Endothelial cell of umbilical vein (primary cell): ENCODE results near the gene SURF1. TPM values are rescaled to one million over a fixed set of nuclear protein-coding genes. Genes with fewer than 3 reads are reported as not detected.

Source experiments
- BruUV-seq: library from RNA; stranded (reverse); fragments of 400-500 nt; replicated peaks from 2 replicates; lab custom pipeline; 2021; lab: Mats Ljungman, UMichigan
- CTCF ChIA-PET: fragments of 300-600, 350-600 bp; sonication (Branson Sonifier 250); formaldehyde crosslinking; loops from one replicate; lab custom pipeline; 2021; ENCODE audit warnings: antibody characterized with exemption, inconsistent platforms; lab: Charles Lee
- POLR2A ChIA-PET: fragments of 300-600, 350-600 bp; sonication (Branson Sonifier 250); formaldehyde crosslinking; loops from one replicate; lab custom pipeline; 2021; ENCODE audit warnings: antibody characterized with exemption, inconsistent platforms; lab: Charles Lee
- DNase-seq: peaks from one replicate; pipeline ENCODE4 v3.0.0-alpha.2; 2011; ENCODE audit warnings: low read depth, low spot score
- FAIRE-seq: peaks from 2 replicates; lab custom pipeline; 2011; peaks lifted over from hg19 to GRCh38; lab: Jason Lieb, UNC
- H2AFZ ChIP-seq: 2 replicates; pipeline ENCODE4 v1.6.0; 2012; ENCODE audit warnings: low read depth, low read length, control low read depth, inconsistent platforms
- H3K27ac ChIP-seq: 2 replicates; pipeline ENCODE4 v1.5.1; 2011; ENCODE audit warnings: low read depth, mild to moderate bottlenecking, control low read depth, low read length, moderate library complexity; ENCODE audit not compliant: insufficient read depth
- H3K27me3 ChIP-seq, 2 experiments: 2 replicates each; pipeline versions ENCODE4 v1.6.0 to v1.6.1; 2011; ENCODE audit warnings: low read length in 2 of 2, mixed read lengths in 1 of 2; ENCODE audit not compliant: control insufficient read depth in 2 of 2, insufficient read depth in 2 of 2
- H3K36me3 ChIP-seq, 2 experiments: 2 replicates in 1 of 2; 3 replicates in 1 of 2; pipeline ENCODE4 v1.5.1; 2011; ENCODE audit warnings: low read length in 2 of 2, mild to moderate bottlenecking in 1 of 2, moderate library complexity in 1 of 2; ENCODE audit not compliant: control insufficient read depth in 2 of 2, insufficient read depth in 2 of 2; ENCODE audit errors: extremely low read depth in 1 of 2
- H3K4me1 ChIP-seq: 3 replicates; pipeline ENCODE4 v1.5.1; 2011; ENCODE audit warnings: mild to moderate bottlenecking, low read length; ENCODE audit not compliant: control insufficient read depth, insufficient read depth; ENCODE audit errors: extremely low read depth
- H3K4me2 ChIP-seq: 2 replicates; pipeline ENCODE4 v1.6.1; 2011; ENCODE audit warnings: low read length, control low read depth, mixed read lengths; ENCODE audit not compliant: insufficient read depth
- H3K4me3 ChIP-seq, 3 experiments: fragments of 200-600 bp in 1 of 3; sonication (generic), shearing (Covaris generic) in 1 of 3; replicated peaks in 1 of 3; 2 replicates each; pipeline ENCODE4 v1.5.1; 2011 to 2016; ENCODE audit warnings: control low read depth in 3 of 3, low read length in 3 of 3, mild to moderate bottlenecking in 2 of 3, inconsistent platforms in 1 of 3, low read depth in 1 of 3, moderate library complexity in 1 of 3; ENCODE audit not compliant: insufficient read depth in 1 of 3
- H3K79me2 ChIP-seq: 2 replicates; pipeline ENCODE4 v1.6.0; 2012; ENCODE audit warnings: low read length, inconsistent platforms; ENCODE audit not compliant: control insufficient read depth, insufficient read depth
- H3K9ac ChIP-seq: replicated peaks from 2 replicates; pipeline ENCODE3; 2011; ENCODE audit warnings: low read length, control low read depth; ENCODE audit not compliant: insufficient read depth; ENCODE audit errors: extremely low read depth
- H3K9me1 ChIP-seq: replicated peaks from 3 replicates; pipeline ENCODE4 v1.6.0; 2011; ENCODE audit warnings: mild to moderate bottlenecking, low read length; ENCODE audit not compliant: control insufficient read depth, insufficient read depth; ENCODE audit errors: extremely low read depth
- H3K9me3 ChIP-seq: replicated peaks from 2 replicates; pipeline ENCODE4 v1.5.1; 2012; ENCODE audit warnings: low read length, inconsistent platforms; ENCODE audit not compliant: control insufficient read depth, insufficient read depth
- H4K20me1 ChIP-seq: replicated peaks from 2 replicates; pipeline ENCODE3; 2011; ENCODE audit warnings: mild to moderate bottlenecking, low read length; ENCODE audit not compliant: control insufficient read depth, insufficient read depth; ENCODE audit errors: extremely low read depth
- CTCF ChIP-seq, 2 donors: IDR thresholded peaks; 1 replicate in 1 of 2; 2 replicates in 1 of 2; pipeline ENCODE4 v1.5.1; 2011; ENCODE audit warnings: low read length in 2 of 2, mild to moderate bottlenecking in 2 of 2, moderate library complexity in 2 of 2, control low read depth in 1 of 2, inconsistent platforms in 1 of 2, low read depth in 1 of 2; ENCODE audit not compliant: insufficient read depth in 1 of 2; ENCODE audit errors: extremely low read depth in 1 of 2
- FOS ChIP-seq: IDR thresholded peaks from 2 replicates; pipeline ENCODE4 v1.6.1; 2011; ENCODE audit warnings: mild to moderate bottlenecking, low read length, moderate library complexity, borderline replicate concordance; ENCODE audit not compliant: insufficient read depth
- GATA2 ChIP-seq: IDR thresholded peaks from 2 replicates; pipeline ENCODE4 v1.7.0; 2011; ENCODE audit warnings: low read depth, mild to moderate bottlenecking, moderate library complexity, mixed read lengths, low read length; ENCODE audit not compliant: insufficient read length, insufficient read depth
- JUN ChIP-seq: IDR thresholded peaks from 2 replicates; pipeline ENCODE4 v1.6.1; 2011; ENCODE audit warnings: borderline replicate concordance, low read depth; ENCODE audit not compliant: insufficient read length, insufficient read depth
- MAX ChIP-seq: IDR thresholded peaks from 2 replicates; pipeline ENCODE4 v1.6.1; 2011; ENCODE audit not compliant: insufficient read depth, insufficient read length
- MYC ChIP-seq: IDR thresholded peaks from one replicate; pipeline ENCODE4 v1.6.1; 2011; ENCODE audit warnings: mild to moderate bottlenecking, low read depth, low read length
- POLR2A ChIP-seq: IDR thresholded peaks from 2 replicates; pipeline ENCODE4 v1.6.1; 2012; ENCODE audit warnings: low read depth, mild to moderate bottlenecking, control low read depth, low read length
- POLR2AphosphoS5 ChIP-seq: IDR thresholded peaks from 2 replicates; pipeline ENCODE4 v1.6.1; 2012; ENCODE audit warnings: low read depth, mild to moderate bottlenecking, control low read depth, low read length, moderate library complexity; ENCODE audit not compliant: insufficient read depth
- dilution Hi-C: fragments of 300-500 bp; cut with MboI; formaldehyde crosslinking; loops from one replicate; pipeline ENCODE4 v1.15.0; 2019; ENCODE audit warnings: low sequenced_read_pairs; ENCODE audit not compliant: extremely low pct_ligation_motif_present
- intact Hi-C: fragments of 100-400 bp; cut with micrococcal nuclease; formaldehyde crosslinking; loops from one replicate; pipeline ENCODE4 v1.10.0; 2022
- polyA plus RNA-seq, 4 experiments: library from polyadenylated mRNA; depleted of rRNA in 3 of 4; stranded (reverse) in 3 of 4; unstranded in 1 of 4; fragments of >200 nt; gene quantifications; 2 replicates each; pipeline versions ENCODE4 v1.2.1 to v1.2.3, GENCODE V29; 2011 to 2012; ENCODE audit warnings: missing spikeins in 1 of 4
- total RNA-seq: library from RNA; stranded (reverse); gene quantifications from 2 replicates; pipeline ENCODE4 v1.2.3, GENCODE V29; 2021

The SURF1 gene
- total and polyA plus RNA-seq, 2 donors (not counting 3 experiments of a cell fraction or from before 2014, with no cell fraction given), result 22.8 to 27.1 TPM

DNA sequence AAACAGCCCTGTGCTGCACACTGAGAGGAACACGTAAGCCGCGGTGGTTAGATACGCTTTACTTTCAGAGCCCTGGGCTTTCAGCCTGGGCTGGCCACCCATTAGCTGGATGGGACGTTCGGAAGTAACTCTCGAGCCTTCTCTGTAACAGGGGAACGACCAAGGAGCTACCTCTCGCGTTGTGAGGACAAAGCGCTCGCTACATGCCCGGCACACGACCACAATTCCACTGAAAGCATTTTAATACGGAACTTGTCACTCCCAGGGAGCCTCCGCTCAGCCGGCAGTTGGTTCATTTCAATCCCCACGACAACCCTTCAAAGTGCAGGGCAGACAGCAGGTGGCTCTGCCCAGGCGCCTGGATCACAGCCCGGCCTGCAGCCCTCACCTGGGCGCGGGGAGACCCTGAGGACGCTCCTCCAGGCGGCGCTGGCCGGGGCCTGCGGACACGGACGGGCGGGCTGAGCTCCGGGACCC, 368 bp downstream of the SURF1 start:
- Histone ChIP-seq H3K79me2 (no peaks in the 10 kb centered on the region), H3K36me3 (peaks cover 6 to 22% of the 10 kb centered on the region in 2 experiments), H3K4me3 (peak overlapping the region; percentile 62 to 78 (median 77)), H3K9me3 (no peaks in the 10 kb centered on the region), H3K27me3 (no peaks in the 10 kb centered on the region), H3K4me2 (peak overlapping the region; percentile 72), H2AFZ (no peak overlapping the region), H3K4me1 (peaks cover 10% of the 10 kb centered on the region), H4K20me1 (no peaks in the 10 kb centered on the region), H3K9ac (peak overlapping the region; percentile 78), H3K9me1 (no peaks in the 10 kb centered on the region), H3K27ac (peak overlapping the region; percentile 60)
- BruUV-seq, result no TSS peak
- CTCF ChIA-PET, result interaction anchor here (1.2 to 1.4 kb wide), 5 partner anchors 14 to 170 kb away, joined by 5 to 7 read pairs (median 5); no protein-coding TSS in a partner anchor
- intact Hi-C loops (loop anchor here (1.0 to 2.0 kb wide), 3 partner anchors 19 to 130 kb away; partner anchors contain the start of gene SLC2A6), dilution Hi-C loops (no loop called here)
- FAIRE-seq, result peak; percentile 76
- POLR2A ChIA-PET, result interaction anchor here (1.0 to 1.5 kb wide), 2 partner anchors 8 to 9 kb away, joined by 3 to 10 read pairs; partner anchors contain the start of genes MED22 and RPL7A
- TF ChIP-seq CTCF (IDR thresholded peaks at IDR 0.05; ENCODE audit: extremely low read depth in 1 of 2, insufficient read depth in 1 of 2, low read depth in 1 of 2, low read length in 2 of 2) (peak in 1 of 2 donors; percentile 9), MYC (no peak)
- DNase-seq, result peak; percentile 46

- Histone ChIP-seq H3K9ac (no peak overlapping the region), H4K20me1 (no peaks in the 10 kb centered on the region), H3K27me3 (no peaks in the 10 kb centered on the region), H3K36me3 (peaks cover 15 to 26% of the 10 kb centered on the region in 2 experiments), H3K4me3 (no peak overlapping the region), H3K9me1 (no peaks in the 10 kb centered on the region), H3K27ac (no peak overlapping the region), H3K9me3 (no peaks in the 10 kb centered on the region), H3K4me2 (no peak overlapping the region), H3K79me2 (peaks cover 8% of the 10 kb centered on the region), H2AFZ (no peak overlapping the region), H3K4me1 (peaks cover 17% of the 10 kb centered on the region)
- POLR2A ChIA-PET, result no interaction called here
- CTCF ChIA-PET, result interaction anchor here (1.4 kb wide), 1 partner anchor 169 kb away, joined by 7 read pairs; no protein-coding TSS in a partner anchor
- TF ChIP-seq POLR2AphosphoS5, result no peak
- TF ChIP-seq GATA2, result no peak
- TF ChIP-seq CTCF (IDR thresholded peaks at IDR 0.05; ENCODE audit: extremely low read depth in 1 of 2, insufficient read depth in 1 of 2, low read depth in 1 of 2, low read length in 2 of 2), result no peak
- TF ChIP-seq JUN, result no peak
- no peak for TF ChIP-seq MAX
- no peak for TF ChIP-seq FOS
- no peak for TF ChIP-seq POLR2A
- TF ChIP-seq MYC, result no peak
- no TSS peak for BruUV-seq
- FAIRE-seq, result no peak
- intact Hi-C loops, result no loop called here
- no peak for DNase-seq
- dilution Hi-C loops, result no loop called here
Measured at GRCh38 chr9:133354766-133355165, 1.5 kb downstream of the SURF1 start.
